DMS53 treated with DMSO at 0.1 percent for 48 hours (cell line): Measurements from ENCODE around the gene SLC18A2.
"Not testable (repeated sequence)": the region's sequence is repeated elsewhere in the genome, so short reads cannot be mapped to it uniquely, and the experiment has no call there.

Experiments
- DNase-seq: peaks from one replicate; lab custom pipeline; 2025; ENCODE audit not compliant: unreplicated experiment; lab: John Stamatoyannopoulos, UW

SLC18A2 gene

GRCh38 chr10:117240621-117241529 is at the start of gene SLC18A2:
TSS of gene SLC18A2 (plus strand) at chr10:117241114. CDS start at chr10:117241694, 580 bp downstream.
- no peak for DNase-seq

GRCh38 chr10:117197189-117197588 is 43.7 kb upstream of the SLC18A2 start, which contains the start of gene KCNK18:
TSS of gene KCNK18 (plus strand) at chr10:117197489. CDS start at chr10:117197489, 0 bp downstream.
- DNase-seq = no peak

DNA sequence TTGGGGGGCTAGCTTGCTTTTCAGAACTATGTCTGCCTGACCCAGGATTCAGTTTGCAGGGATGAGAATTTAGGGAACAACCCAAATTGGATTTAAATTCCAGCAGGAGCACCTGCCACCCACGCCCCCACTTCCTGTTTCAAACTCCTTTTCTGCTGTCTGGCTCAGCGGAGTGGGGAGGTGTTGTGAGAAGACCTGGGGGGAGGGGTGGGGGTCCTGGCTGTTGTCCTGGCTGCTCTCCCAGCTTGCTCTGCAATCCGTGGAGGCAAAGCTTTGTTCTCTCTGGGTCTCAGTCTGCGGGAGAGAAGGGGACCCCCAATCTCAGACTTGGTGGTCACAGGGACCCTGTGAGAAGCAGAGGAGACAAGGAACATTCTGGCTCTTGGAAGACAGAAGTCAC is 42.8 kb upstream of the SLC18A2 start:
- DNase-seq = no peak

- DNase-seq = no peak
Observed at GRCh38 chr10:117201826-117202225, 39.1 kb upstream of the SLC18A2 start.

- no peak for DNase-seq
Observed at GRCh38 chr10:117204316-117204715, 36.6 kb upstream of the SLC18A2 start.

GRCh38 chr10:117212176-117212575 is 28.7 kb upstream of the SLC18A2 start:
- no peak for DNase-seq

DNA sequence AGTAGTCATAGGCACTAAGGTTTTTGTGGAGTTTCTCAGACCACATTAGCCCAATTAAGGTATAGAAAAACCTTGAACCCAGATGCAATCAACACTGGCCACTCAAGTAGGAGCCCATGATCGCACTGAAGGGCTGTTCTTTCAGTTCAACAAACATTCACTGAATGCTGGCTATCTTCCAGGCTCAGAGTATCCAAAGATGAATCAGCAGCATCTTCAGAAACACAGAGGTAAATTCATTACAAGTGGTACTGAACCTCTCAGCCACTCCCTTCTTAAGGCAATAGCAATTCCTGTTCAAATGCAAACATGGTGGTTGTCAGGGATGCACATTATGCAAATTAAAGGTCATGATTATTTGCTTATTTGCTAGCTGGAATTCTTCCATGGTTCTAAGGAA is 26.5 kb upstream of the SLC18A2 start:
- no peak for DNase-seq

- DNase-seq = no peak
Observed at GRCh38 chr10:117215079-117215478, 25.8 kb upstream of the SLC18A2 start.

DNA sequence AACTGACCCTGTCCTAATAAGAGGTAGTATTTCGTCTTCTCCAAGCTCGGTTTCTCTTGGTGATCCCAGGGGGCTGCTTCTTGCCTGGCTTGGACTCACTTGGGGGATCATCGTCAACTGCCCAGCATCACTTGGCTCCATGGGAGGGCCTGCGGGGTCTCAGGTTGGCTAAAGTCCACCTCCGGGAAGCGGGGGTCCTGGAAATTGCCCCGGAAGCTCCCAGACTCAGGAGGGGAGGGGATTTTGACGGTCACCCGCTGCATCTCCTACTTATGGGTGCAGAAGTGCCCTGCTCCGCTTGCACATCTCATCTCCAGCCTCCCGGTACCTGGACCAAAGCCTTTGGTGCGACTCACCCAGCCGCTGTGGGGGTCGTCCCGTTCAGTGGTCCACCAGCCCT is 24.9 kb upstream of the SLC18A2 start:
- no peak for DNase-seq

GRCh38 chr10:117216611-117217195 is 24.2 kb upstream of the SLC18A2 start:
- DNase-seq = peak; percentile 40

DNA sequence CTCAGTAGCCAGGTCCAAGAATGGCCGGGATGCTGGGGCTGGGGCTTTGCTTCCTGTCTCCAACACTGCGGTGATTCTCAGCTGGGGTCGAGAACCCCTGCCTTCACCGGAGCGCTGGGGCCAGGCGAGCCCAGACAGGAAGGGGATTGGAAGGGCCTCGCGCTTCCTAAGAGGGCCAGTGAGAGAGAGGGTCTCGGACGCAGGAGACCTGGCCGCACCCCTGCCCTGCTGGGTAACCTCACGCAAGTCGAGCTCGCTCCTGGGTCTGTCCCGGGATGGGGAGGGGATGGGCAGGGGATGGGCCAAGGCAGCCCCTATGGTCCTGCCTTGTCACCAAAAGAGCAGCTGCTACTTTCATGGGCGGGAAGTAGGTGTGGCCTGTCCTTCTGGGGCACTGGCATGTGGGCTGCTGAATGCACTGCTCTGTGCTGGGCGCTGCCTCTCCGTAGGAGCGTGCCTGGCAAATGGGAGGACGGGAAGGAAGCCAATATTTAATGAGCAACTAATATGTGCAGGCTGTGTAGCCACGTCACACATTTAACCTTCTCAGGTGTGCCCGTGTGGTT is 23.6 kb upstream of the SLC18A2 start:
- no peak for DNase-seq

GRCh38 chr10:117218654-117219053 is 22.3 kb upstream of the SLC18A2 start:
- no peak for DNase-seq

DNA sequence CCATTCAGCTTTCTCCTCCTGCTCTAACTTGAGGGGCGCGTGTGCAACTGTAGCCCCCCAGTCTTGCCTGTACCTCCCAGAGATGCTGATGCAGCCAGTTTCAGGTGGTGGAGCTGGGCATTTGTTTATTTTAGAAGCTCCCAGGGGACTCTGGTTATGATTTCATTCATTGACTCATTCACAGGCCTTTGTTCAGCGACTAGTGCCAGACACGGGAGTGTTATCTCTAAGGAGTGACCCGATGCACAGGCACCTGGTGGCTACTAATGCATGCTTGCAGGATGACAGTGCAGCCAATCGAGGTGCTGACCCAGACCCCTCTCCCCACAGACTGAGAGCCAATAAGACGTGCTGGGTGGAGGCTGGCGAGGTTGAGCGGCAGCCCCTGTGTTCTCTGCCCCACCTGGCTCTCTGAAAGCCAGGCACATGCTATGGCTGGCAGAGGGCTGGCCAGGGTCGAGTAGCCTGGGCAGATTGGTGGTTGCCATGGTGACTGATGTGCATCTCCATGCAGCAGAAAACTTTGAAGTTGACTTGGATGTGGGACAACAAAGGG is 19.7 kb upstream of the SLC18A2 start:
- DNase-seq = no peak

- no peak for DNase-seq
Observed at GRCh38 chr10:117222552-117222951, 18.4 kb upstream of the SLC18A2 start.

DNA sequence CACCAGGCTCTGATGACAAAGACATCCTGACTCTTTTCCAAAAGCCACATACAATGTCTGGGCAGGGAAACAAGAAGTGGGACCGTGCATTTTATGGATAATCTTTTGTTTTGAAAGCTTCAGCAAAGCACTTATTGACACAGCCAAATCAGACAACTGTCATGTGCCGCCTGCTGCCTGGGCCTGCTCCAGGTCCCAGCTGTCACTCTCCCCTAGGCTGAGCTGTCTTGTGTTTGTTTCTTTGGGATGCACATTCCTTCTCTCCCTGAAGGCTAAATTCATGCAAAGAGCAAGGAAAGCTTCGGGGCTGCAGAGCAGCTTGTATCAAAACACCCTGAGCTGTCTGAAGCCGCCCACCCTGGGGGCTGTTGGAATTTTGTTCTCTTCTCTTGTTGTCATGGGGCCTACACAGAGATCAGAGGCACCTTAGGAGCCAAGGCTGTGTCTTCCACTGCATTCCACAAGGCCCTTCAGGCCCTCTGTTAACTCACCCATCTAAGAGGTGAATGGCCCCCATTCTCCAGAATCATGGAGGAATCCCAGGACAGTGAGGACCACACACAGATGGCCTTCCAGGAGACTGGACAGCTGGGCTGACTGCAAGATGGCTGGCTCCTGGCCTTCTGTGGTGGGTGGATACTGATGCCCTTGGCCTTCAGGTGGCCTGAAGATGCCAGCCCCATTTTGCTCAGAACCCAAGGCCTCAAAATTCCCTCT is 17.8 kb upstream of the SLC18A2 start:
- no peak for DNase-seq

DNA sequence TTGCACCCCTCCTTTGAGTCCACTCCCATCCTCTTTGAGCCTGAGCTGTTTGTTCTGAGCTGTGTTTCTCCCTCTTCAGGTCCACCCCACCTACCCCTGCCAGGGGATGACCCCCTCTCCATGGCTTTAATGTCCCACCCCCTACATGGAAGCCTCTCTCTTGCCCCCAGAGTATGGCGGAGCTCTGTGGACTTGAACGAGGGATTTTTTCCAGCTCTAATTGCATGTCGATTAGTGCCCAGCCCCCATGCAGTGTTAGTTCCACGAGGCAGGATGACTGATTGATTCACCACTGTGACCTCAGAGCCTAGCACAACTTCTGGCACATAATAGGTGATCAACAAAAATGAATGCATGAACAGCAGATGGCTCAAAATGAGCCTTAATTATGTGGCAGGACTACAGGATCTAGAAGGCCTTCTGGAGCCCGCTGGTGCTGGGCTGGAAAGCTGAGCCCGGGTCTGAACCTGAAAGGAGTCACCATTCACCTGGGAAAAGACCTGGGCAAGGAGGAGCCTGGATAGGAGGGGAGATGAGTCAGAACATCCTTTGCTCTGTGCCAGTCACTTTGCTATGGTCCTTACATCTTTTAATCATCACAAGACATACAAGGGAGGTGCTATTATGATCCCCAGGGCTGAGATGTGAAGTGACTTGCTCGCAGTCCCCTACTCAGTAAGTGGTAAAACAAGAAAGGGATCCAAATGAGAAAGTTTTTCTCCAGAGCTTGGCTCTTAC is 17.1 kb upstream of the SLC18A2 start:
- no peak for DNase-seq

GRCh38 chr10:117224881-117225280 is 16.0 kb upstream of the SLC18A2 start:
- DNase-seq = no peak

DNA sequence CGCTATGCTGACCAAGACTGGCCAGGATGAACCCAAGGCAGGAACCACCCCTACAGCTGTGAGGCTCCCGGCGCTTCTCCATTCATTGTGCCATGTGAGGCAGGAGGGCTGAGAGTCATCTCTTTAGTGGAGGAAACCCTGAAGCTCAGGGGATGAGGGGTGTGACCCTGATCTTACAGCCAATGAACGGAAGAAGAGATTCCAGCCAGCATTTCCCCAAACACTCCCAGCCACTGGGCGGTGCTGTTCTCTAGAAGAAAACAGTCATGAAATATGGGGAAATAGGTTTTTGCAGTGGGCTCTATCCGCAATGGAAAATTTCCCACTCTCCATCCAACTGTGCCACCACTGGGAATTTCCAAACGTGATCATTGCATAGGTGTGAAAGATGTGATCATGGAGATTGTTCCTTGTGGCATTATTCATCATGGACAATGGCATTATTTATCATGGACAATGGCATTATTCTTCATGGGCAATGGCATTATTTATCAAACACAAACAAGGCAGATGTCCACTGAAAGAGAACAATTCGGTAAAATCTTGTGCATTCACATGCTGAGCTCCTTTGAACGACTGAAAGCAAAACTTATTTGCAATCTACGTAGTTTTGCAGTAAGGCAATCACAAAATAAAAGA is 14.0 kb upstream of the SLC18A2 start:
- peak; percentile 27 for DNase-seq

GRCh38 chr10:117228210-117228609 is 12.7 kb upstream of the SLC18A2 start:
- no peak for DNase-seq

DNA sequence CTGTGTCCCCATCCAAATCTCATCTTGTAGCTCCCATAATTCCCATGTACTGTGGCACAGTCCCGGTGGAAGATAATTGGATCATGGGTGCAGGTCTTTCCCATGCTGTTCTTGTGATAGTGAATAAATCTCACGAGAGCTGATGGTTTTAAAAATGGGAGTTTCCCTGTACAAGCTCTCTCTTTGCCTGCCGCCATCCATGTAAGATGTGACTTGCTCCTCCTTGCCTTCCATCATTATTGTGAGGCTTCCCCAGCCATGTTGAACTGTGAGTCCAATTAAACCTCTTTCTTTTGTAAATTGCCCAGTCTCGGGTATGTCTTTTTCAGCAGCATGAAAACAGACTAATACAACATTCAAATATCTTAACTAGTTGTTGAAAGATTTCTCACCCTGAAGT is 10.8 kb upstream of the SLC18A2 start:
- DNase-seq = not testable (repeated sequence)
